Measurements from ENCODE around the gene TIMM21.

- TF ChIP-seq GATA3 (IDR thresholded peaks at IDR 0.05; ENCODE audit: low read depth, low read length) (no peak), GATA2 (IDR thresholded peaks at IDR 0.05; ENCODE audit: low read depth, low read length) (no peak)
These were observed 38.3 kb downstream of the TIMM21 start for GRCh38 chr18:74186661-74187060.
